GM21619 (cell line): ENCODE data around the gene PXK.

Experiments
- ATAC-seq: cut with Tn5 transposase; IDR thresholded peaks from one replicate; pipeline ENCODE4 v1.9.1; 2021; ENCODE audit not compliant: unreplicated experiment

The PXK gene

GRCh38 chr3:58383476-58383875 lies 50.8 kb downstream of the PXK start:
- no peak for ATAC-seq

GRCh38 chr3:58383904-58384303 lies 51.2 kb downstream of the PXK start:
- no peak for ATAC-seq

- ATAC-seq, result no peak
Measured at GRCh38 chr3:58384381-58385090, 51.8 kb downstream of the PXK start.

GRCh38 chr3:58386626-58387365 lies 54.1 kb downstream of the PXK start:
- no peak for ATAC-seq

GRCh38 chr3:58387650-58388546 lies 55.2 kb downstream of the PXK start:
- no peak for ATAC-seq

- no peak for ATAC-seq
Measured at GRCh38 chr3:58388550-58389091, 55.9 kb downstream of the PXK start.

- ATAC-seq, result no peak
Measured at GRCh38 chr3:58391156-58391865, 58.6 kb downstream of the PXK start.

GRCh38 chr3:58392181-58392580 lies 59.5 kb downstream of the PXK start:
- no peak for ATAC-seq

- ATAC-seq, result no peak
Measured at GRCh38 chr3:58394339-58394738, 61.6 kb downstream of the PXK start.

GRCh38 chr3:58398669-58399333 lies 66.1 kb downstream of the PXK start:
- ATAC-seq, result no peak

GRCh38 chr3:58403513-58404109 lies 70.9 kb downstream of the PXK start:
- ATAC-seq, result no peak

GRCh38 chr3:58404396-58404795 lies 71.7 kb downstream of the PXK start:
- ATAC-seq, result no peak

- ATAC-seq, result no peak
Measured at GRCh38 chr3:58408906-58409305, 76.2 kb downstream of the PXK start.

- ATAC-seq, result no peak
Measured at GRCh38 chr3:58409663-58410062, 77.0 kb downstream of the PXK start.

- no peak for ATAC-seq
Measured at GRCh38 chr3:58411036-58411435, 78.3 kb downstream of the PXK start.

- ATAC-seq, result no peak
Measured at GRCh38 chr3:58411851-58412830, 79.4 kb downstream of the PXK start.

- ATAC-seq, result no peak
Measured at GRCh38 chr3:58414538-58415197, 82.0 kb downstream of the PXK start.

- no peak for ATAC-seq
Measured at GRCh38 chr3:58416191-58416590, 83.5 kb downstream of the PXK start.
